Caco-2 (cell line): Measurements from ENCODE around the gene GPR89A. TPM values are rescaled to one million over a fixed set of nuclear protein-coding genes. Genes with fewer than 3 reads are reported as not detected.
A peak's percentile ranks its signal among the peaks of the same experiment; 100 is the strongest.

Experiments used
- BruUV-seq: library from RNA; stranded (reverse); fragments of 400-500 nt; replicated peaks from 2 replicates; lab custom pipeline; 2021; lab: Mats Ljungman, UMichigan
- CTCF ChIA-PET: fragments of 300-600 bp; sonication (Branson Sonifier 250); formaldehyde crosslinking; loops from one replicate; lab custom pipeline; 2022; ENCODE audit warnings: antibody characterized with exemption; lab: Charles Lee
- POLR2A ChIA-PET: fragments of 300-600 bp; sonication (Branson Sonifier 250); formaldehyde crosslinking; loops from one replicate; lab custom pipeline; 2022; ENCODE audit warnings: antibody characterized with exemption; lab: Charles Lee
- DNase-seq, 2 experiments: peaks; one replicate each; pipeline versions ENCODE4 v3.0.0 to v3.0.0-alpha.2; 2020 to 2022
- H3K27me3 ChIP-seq: replicated peaks from 2 replicates; pipeline ENCODE4 v1.6.0; 2011; ENCODE audit warnings: low read length; ENCODE audit not compliant: control insufficient read depth, insufficient read depth
- H3K36me3 ChIP-seq: 2 replicates; pipeline ENCODE4 v1.5.1; 2011; ENCODE audit warnings: low read length; ENCODE audit not compliant: control insufficient read depth, insufficient read depth
- H3K4me1 ChIP-seq: fragments of 250-450 bp; sonication (Bioruptor Pico); 2 replicates; pipeline ENCODE4 v1.5.1; 2020; ENCODE audit warnings: mild to moderate bottlenecking
- H3K4me3 ChIP-seq: 2 replicates; pipeline ENCODE4 v1.5.1; 2011; ENCODE audit warnings: low read depth, mild to moderate bottlenecking, control low read depth, low read length
- H3K9me3 ChIP-seq: fragments of 250-450 bp; sonication (Bioruptor Pico); 2 replicates; pipeline ENCODE4 v1.5.1; 2020; ENCODE audit warnings: mild to moderate bottlenecking, moderate library complexity
- H3K27ac Mint-ChIP-seq: one replicate; pipeline ENCODE4 v1.8.0; 2022; ENCODE audit warnings: mixed read lengths; ENCODE audit not compliant: unreplicated experiment
- H3K27me3 Mint-ChIP-seq: one replicate; pipeline ENCODE4 v1.8.0; 2022; ENCODE audit warnings: mixed read lengths; ENCODE audit not compliant: insufficient read depth, unreplicated experiment
- H3K36me3 Mint-ChIP-seq: one replicate; pipeline ENCODE4 v1.8.0; 2022; ENCODE audit warnings: mild to moderate bottlenecking, mixed read lengths; ENCODE audit not compliant: insufficient read depth, unreplicated experiment
- H3K4me1 Mint-ChIP-seq: one replicate; pipeline ENCODE4 v1.8.0; 2022; ENCODE audit warnings: low read depth, mixed read lengths; ENCODE audit not compliant: unreplicated experiment
- H3K4me3 Mint-ChIP-seq: one replicate; pipeline ENCODE4 v1.8.0; 2022; ENCODE audit warnings: mild to moderate bottlenecking, moderate library complexity, mixed read lengths; ENCODE audit not compliant: unreplicated experiment
- H3K9me3 Mint-ChIP-seq: one replicate; pipeline ENCODE4 v1.8.0; 2022; ENCODE audit warnings: mixed read lengths; ENCODE audit not compliant: unreplicated experiment
- intact Hi-C: fragments of 100-400 bp; cut with micrococcal nuclease; formaldehyde crosslinking; loops from one replicate; pipeline ENCODE4 v1.10.0; 2022; ENCODE audit not compliant: unreplicated experiment
- total RNA-seq: library from RNA; stranded (reverse); gene quantifications from 2 replicates; pipeline ENCODE4 v1.2.3, GENCODE V29; 2022
- TF ChIP-seq, protein P1 (sequence below), 2 experiments: fragments of 200-600 bp in 1 of 2; IDR thresholded peaks; 1 replicate in 1 of 2; 2 replicates in 1 of 2; pipeline versions ENCODE4 v1.5.1 to v1.8.0; 2011 to 2022; ENCODE audit warnings: antibody characterized with exemption in 1 of 2, control low read depth in 1 of 2, inconsistent platforms in 1 of 2, low read depth in 1 of 2, low read length in 1 of 2, mild to moderate bottlenecking in 1 of 2, moderate library complexity in 1 of 2; ENCODE audit not compliant: insufficient read depth in 1 of 2, severe bottlenecking in 1 of 2, unreplicated experiment in 1 of 2

The GPR89A gene
- total RNA-seq, 1 experiment from 2014 or later, result 49.9 TPM

DNA sequence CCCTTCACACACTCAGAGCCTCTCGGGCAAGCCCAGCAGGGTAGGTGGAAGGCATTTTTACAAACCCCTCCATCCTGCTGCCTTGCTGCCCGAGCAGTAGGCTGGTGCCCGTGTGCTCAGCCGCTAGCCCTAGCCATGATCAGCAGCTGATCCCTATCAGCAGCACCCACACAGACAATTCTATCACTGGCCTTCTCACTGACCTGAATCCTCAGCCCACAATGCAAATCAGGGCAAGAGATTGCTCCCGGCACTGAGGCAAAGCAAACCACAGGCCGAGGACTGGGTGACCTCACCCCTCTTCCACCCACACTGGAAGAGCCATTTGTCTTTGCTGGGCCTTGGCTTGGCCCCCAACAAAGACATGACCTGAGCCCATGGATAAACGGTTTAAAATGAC is 100.3 kb downstream of the GPR89A start:
- BruUV-seq, result no TSS peak
- TF ChIP-seq, protein P1, sequence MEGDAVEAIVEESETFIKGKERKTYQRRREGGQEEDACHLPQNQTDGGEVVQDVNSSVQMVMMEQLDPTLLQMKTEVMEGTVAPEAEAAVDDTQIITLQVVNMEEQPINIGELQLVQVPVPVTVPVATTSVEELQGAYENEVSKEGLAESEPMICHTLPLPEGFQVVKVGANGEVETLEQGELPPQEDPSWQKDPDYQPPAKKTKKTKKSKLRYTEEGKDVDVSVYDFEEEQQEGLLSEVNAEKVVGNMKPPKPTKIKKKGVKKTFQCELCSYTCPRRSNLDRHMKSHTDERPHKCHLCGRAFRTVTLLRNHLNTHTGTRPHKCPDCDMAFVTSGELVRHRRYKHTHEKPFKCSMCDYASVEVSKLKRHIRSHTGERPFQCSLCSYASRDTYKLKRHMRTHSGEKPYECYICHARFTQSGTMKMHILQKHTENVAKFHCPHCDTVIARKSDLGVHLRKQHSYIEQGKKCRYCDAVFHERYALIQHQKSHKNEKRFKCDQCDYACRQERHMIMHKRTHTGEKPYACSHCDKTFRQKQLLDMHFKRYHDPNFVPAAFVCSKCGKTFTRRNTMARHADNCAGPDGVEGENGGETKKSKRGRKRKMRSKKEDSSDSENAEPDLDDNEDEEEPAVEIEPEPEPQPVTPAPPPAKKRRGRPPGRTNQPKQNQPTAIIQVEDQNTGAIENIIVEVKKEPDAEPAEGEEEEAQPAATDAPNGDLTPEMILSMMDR (IDR thresholded peaks at IDR 0.05; ENCODE audit: insufficient read depth in 1 of 2, low read depth in 1 of 2, low read length in 1 of 2, severe bottlenecking in 1 of 2, unreplicated experiment in 1 of 2), result no peak
- peak overlapping the region; percentile 60 for H3K4me3 Mint-ChIP-seq
- no peaks in the 10 kb centered on the region for H3K9me3 Mint-ChIP-seq
- peak; percentile 31 to 71 for DNase-seq
- H3K27ac Mint-ChIP-seq, result peak overlapping the region; percentile 83
- POLR2A ChIA-PET, result no interaction called here
- H3K9me3 ChIP-seq, result no peaks in the 10 kb centered on the region
- H3K4me1 ChIP-seq, result peaks cover 71% of the 10 kb centered on the region
- peak overlapping the region; percentile 3; the same call in 1 of the 2 replicates for H3K4me3 ChIP-seq
- H3K36me3 ChIP-seq, result no peaks in the 10 kb centered on the region; the same call in none of the 2 replicates
- H3K27me3 Mint-ChIP-seq, result no peaks in the 10 kb centered on the region
- intact Hi-C loops, result no loop called here
- peaks cover 33% of the 10 kb centered on the region for H3K4me1 Mint-ChIP-seq
- CTCF ChIA-PET, result interaction anchor here (1.4 kb wide), 1 partner anchor 8 kb away, joined by 5 read pairs; no protein-coding TSS in a partner anchor
- no peaks in the 10 kb centered on the region for H3K27me3 ChIP-seq
- H3K36me3 Mint-ChIP-seq, result peaks cover 22% of the 10 kb centered on the region

DNA sequence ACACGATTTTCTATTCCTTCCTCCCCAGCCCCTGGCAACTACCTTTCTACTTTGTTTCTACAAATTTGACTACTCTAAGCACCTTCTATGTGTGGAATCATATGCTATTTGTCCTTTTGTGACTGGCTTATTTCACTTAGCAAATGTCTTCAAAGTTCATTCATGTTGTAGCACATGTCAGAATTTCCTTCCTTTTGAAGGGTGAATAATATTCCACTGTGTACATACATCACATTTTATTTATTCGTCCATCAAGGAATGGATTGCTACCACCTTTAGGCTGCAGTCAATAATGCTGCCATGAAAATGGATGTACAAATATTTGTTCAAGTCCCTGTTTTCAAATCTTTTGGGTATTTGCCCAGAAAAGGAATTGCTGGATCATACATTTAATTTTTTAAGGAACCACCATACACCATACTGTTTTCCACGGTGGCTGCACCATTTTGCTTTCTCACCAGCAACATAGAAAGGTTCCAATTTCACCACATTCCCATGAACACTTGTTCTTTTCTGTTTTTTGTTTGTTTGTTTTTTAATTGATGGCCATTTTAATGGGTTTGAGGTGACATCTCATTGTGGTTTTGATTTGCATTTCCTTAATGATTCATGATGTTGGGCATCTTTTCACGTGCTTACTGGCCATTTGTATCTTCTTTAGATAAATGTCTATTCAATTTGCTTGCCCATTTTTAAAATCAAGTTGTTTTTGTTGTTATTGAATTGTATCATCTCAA is 102.7 kb downstream of the GPR89A start:
- Mint-ChIP-seq H3K4me3 (peak overlapping the region; percentile 65), H3K4me1 (peaks cover 44% of the 10 kb centered on the region), H3K36me3 (peaks cover 22% of the 10 kb centered on the region), H3K9me3 (no peaks in the 10 kb centered on the region), H3K27ac (peak overlapping the region; percentile 91), H3K27me3 (no peaks in the 10 kb centered on the region)
- intact Hi-C loops, result loop anchor here (1.0 kb wide), 2 partner anchors 11 to 30 kb away; no protein-coding TSS in a partner anchor
- no peaks in the 10 kb centered on the region for H3K27me3 ChIP-seq
- no peak overlapping the region for H3K4me3 ChIP-seq
- no TSS peak for BruUV-seq
- TF ChIP-seq, protein P1 (IDR thresholded peaks at IDR 0.05; ENCODE audit: insufficient read depth in 1 of 2, low read depth in 1 of 2, low read length in 1 of 2, severe bottlenecking in 1 of 2, unreplicated experiment in 1 of 2), result no peak
- H3K4me1 ChIP-seq, result peaks cover 81% of the 10 kb centered on the region
- H3K36me3 ChIP-seq, result no peaks in the 10 kb centered on the region
- POLR2A ChIA-PET, result interaction anchor here (1.3 kb wide), 1 partner anchor 11 kb away, joined by 5 read pairs; no protein-coding TSS in a partner anchor
- CTCF ChIA-PET, result interaction anchor here (1.0 kb wide), 1 partner anchor 11 kb away, joined by 13 read pairs; no protein-coding TSS in a partner anchor
- no peaks in the 10 kb centered on the region for H3K9me3 ChIP-seq
- no peak for DNase-seq

DNA sequence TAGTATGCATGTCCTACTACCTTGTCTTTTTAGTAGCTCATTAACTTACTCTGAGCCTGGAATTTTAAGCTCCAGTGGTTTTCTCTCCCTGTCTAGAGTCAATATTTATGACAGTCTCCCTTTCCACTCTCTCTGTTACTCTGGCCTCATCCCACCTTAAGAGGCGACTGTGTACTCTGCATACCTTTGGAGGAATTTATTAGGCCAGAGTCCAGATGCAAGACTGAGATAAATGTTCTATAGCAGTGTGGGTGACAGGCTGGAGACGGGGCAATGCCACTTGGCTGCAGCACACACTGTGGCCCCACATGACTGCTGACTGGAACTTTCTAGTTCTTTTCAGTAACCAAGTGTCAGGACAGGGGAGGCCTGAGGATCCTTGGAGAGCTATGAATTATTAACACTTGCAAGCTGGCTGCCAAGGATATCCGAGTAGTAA is 103.4 kb downstream of the GPR89A start:
- Mint-ChIP-seq H3K4me1 (peaks cover 50% of the 10 kb centered on the region), H3K9me3 (no peaks in the 10 kb centered on the region), H3K4me3 (peak overlapping the region; percentile 65), H3K27ac (peak overlapping the region; percentile 91), H3K27me3 (no peaks in the 10 kb centered on the region), H3K36me3 (peaks cover 22% of the 10 kb centered on the region)
- H3K9me3 ChIP-seq, result no peaks in the 10 kb centered on the region
- CTCF ChIA-PET, result interaction anchor here (1.0 kb wide), 1 partner anchor 10 kb away, joined by 13 read pairs; no protein-coding TSS in a partner anchor
- DNase-seq, result peak; percentile 89 to 93
- H3K36me3 ChIP-seq, result no peaks in the 10 kb centered on the region
- BruUV-seq, result no TSS peak
- H3K4me3 ChIP-seq, result no peak overlapping the region
- peaks cover 81% of the 10 kb centered on the region for H3K4me1 ChIP-seq
- intact Hi-C loops, result loop anchor here (1.0 kb wide), 2 partner anchors 10 to 29 kb away; no protein-coding TSS in a partner anchor
- H3K27me3 ChIP-seq, result no peaks in the 10 kb centered on the region
- POLR2A ChIA-PET, result interaction anchor here (1.3 kb wide), 1 partner anchor 10 kb away, joined by 5 read pairs; no protein-coding TSS in a partner anchor
- TF ChIP-seq, protein P1 (IDR thresholded peaks at IDR 0.05; ENCODE audit: insufficient read depth in 1 of 2, low read depth in 1 of 2, low read length in 1 of 2, severe bottlenecking in 1 of 2, unreplicated experiment in 1 of 2), result no peak
